Activated T-cell treated with anti-CD3 and anti-CD28 coated beads for 1 hour (primary cell): Measurements from ENCODE around the gene SKI.

Experiments used
- DNase-seq: peaks from one replicate; pipeline ENCODE4 v3.0.0-alpha.2; 2020; ENCODE audit warnings: low read depth

SKI gene

DNA sequence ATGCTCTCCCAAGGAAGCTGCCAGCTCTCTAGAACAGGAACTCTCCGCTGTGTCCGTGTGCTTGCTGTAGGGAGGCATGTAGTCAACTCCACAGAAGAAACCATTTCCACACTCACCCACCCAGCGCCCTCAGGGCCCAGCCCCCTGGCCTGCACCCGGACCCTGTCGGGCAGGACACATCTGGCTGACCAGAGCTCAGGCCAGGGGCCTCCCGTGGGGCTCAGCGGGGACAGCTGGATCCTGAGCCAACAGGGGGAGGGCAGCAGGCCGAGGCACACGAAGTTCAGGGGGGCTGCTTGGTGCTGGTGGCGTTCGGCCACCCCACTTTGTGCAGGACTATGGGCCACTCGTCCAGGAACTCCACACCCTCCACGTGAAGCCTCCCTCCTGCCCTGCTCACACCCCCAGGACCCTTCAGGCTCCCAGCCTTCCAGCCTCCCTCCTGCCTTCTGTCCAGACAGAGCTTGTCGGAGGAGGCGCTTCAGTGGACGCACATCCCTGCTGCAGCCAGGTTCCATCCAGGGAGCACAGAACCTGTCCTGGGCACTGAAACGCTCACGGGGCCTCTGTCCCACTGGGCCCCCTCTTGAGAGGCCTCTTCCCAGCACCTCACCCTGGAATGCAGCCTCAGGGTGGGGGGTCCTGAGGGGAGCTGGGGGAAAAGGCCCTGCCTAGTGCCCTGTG lies 18.6 kb upstream of the SKI start:
- no peak for DNase-seq

DNA sequence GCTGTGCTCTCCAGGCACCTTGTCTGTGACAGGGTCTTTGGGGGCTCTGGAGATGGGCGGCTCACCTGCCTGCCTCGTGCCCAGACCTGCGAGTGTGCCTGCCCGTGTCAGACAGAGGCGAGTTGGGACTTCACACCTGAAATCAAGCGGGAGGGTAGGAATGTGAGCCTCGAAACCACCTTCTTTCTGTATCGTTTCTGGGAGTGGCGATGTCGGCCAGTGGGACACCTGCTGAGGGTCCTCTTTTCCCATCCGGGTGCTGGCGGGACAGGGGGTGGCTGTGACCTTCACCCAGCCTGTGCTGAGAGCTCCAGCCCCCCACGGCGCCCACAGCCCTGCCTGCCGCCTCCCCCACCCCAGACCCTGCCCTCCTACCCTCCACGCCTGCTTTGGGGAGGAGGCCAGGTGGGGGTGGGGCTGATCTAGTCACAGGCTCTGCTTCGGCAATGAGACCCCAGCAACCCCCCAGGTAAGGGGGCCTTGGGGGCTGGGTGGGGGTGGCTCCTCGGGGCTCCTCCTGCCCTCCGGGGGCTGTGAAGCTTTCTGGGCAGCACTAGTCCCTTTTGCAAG lies 17.9 kb upstream of the SKI start:
- no peak for DNase-seq

DNA sequence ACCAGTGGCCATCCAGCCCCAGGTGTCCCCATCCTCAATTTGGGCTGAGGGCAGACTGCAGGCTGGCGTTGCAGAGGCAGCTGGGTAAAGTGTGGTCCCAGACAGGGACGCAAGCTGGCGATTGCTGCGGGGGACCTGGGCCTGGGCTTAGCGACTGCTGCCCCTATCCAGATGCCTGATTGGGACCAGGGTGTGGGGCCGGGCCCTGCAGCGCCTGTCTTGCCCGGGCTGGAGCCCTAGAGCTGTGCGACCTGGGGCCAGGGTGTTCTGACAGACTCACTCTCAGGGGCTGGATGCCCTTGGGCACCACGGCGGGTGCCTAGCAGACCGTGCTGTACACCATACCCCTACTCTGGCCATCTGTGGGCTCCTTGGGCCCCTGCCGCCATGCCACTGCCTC lies 17.3 kb upstream of the SKI start:
- DNase-seq = no peak

DNA sequence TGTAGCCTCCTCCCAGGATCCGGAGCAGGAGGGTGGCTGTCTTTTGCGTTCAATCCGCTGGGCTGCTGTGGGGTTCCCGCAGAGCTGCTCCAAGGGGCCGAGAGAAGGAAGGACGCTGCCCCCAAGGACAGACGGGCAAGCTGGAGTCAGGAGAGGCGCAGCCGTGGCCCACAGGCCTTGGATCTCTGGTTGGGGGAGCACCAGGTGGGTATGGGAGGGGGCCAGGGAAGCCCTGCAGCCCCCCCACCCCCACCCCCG lies 15.9 kb upstream of the SKI start:
- DNase-seq = no peak

DNA sequence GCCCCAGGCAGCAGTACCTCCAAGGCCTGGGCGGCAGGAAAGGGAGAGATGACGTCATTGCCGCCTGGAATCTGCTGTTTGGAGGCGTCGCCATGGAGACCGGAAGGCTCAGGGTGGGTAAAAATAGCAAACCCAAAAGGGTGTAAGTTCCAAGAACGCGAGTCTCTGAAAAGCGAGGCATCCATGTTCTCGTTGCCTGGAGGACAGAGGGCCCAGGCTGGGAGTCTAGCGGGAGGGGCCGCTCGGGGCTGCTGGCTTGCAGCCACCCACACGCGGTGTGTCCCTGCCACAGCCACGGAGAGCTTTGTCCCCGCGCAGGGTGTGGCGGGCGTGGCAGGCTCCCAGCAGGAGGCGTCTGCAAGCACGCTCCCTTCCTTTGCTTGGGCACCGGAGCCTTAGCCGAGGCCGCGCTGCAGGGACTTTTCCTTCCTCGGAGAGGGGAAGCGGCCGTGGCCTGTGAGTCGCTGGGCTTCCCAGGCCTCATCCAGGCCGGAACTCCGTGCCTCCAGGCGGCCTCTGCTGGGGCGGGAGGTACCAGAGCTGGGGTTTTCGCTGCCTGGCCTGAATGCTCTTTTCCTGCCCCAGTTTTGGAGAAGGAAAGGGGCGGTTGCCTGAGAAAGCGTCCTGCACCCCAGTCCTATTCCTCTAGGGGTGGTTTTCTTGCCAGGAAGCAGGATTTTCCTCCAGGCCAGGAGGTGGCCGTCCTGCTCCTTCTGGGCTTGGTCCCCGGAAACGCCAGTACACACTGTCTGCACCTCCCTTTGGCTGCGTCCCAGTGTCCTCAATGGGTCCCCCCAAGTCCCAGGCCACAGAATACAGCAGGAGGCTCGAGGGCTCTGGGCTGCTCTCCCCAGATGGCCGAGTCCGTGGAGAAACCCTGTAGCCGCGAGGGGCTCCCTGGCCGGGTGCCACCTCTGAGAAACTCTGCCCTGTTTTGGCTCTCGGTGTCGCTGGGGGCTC lies 15.3 kb upstream of the SKI start:
- DNase-seq = no peak

DNA sequence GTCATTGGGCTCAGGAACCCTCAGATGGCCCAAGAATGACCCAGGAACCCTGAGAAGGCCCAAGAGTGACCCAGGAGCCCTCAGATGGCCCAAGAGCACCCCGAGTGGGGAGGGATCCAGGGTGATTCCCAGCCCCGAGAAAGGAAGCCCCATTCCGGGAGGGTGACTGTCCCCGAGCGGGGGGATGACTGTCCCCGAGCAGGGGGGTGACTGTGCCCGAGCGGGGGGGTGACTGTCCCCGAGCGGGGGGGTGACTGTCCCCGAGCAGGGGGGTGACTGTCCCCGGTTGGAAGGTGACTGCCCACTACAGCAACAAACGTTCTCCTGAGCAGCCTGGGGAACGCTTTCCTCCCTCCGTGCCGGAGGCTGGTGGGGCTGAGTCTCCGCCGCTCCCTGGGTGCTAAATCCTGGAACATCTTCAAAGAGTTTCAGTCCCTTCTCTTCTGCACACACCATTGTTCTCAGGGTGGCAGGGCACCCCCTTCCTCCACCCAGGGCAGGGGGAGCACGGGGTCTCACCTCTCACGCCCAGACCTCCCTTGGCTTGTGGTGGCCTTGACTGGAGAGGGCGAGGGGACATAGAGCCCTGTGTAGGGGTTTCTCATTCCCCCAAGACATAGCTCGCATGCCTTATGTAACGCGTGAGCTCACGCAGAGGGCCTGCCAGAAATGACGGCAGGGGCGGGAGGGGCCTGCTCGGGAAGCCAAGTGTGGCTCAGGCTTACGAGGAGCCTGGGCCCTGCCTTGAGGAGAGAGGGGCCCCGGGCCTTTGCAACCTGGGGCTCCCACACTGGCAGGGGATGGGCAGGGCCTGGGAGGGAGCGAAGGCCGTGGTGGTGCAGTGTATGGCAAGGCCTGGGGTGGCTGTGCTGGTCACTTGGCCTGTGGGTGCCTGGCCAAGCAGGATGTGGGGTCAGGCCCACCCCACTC lies 14.3 kb upstream of the SKI start:
- DNase-seq = no peak

DNA sequence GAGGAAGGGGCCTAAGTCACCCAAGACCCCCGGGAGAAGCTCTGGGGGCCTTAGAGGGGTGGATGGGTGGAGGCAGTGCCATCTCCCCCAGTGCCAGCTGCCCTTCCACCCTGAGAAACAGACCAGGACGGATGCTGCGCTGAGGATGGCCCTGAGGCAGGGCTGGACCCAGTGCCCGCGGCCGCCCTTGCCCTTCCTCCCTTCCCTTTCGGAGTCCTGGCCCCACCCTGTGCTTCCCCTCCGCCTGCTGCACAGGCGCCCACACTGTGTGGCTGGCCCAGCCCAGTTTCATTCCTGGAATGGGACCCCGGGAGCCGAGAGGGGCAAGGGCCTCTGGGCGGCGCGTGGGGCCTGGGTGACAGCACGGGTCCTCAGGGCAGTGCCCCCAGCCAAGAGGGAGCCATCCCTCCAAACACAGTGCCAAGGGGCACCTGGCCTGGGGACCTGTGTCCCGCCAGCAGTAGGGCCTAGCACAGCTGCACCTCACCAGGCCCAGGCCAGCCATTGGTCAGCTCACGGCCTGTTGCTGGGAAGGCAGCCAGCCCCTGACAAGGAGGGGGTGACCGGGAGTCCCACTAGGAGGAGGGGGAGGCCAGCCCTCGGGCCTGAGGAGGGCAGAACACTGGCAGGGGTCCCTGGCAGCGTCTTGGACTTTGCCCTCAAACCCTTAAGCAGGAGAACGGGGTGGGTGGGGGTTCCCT lies 13.4 kb upstream of the SKI start:
- no peak for DNase-seq

DNA sequence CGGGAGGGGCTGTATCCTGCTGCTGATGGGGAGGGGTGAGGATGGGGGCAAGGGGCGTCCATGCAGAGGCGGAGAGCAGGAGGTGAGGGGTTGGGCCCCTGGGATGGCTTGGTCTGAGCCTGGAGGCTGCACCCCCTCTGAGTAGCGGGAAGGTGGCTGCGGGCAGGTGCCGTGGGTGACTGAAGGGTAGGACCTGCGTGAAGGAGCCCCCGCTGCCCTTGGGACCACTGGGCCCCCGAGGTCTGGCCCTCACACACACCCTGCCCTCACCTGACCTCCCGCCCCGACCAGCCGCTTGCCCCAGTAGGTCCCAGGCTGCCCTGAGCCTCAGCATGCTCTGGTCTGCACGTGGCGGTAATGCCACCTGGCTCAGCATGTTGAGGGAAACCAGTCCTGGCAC lies 12.8 kb upstream of the SKI start:
- DNase-seq = no peak

DNA sequence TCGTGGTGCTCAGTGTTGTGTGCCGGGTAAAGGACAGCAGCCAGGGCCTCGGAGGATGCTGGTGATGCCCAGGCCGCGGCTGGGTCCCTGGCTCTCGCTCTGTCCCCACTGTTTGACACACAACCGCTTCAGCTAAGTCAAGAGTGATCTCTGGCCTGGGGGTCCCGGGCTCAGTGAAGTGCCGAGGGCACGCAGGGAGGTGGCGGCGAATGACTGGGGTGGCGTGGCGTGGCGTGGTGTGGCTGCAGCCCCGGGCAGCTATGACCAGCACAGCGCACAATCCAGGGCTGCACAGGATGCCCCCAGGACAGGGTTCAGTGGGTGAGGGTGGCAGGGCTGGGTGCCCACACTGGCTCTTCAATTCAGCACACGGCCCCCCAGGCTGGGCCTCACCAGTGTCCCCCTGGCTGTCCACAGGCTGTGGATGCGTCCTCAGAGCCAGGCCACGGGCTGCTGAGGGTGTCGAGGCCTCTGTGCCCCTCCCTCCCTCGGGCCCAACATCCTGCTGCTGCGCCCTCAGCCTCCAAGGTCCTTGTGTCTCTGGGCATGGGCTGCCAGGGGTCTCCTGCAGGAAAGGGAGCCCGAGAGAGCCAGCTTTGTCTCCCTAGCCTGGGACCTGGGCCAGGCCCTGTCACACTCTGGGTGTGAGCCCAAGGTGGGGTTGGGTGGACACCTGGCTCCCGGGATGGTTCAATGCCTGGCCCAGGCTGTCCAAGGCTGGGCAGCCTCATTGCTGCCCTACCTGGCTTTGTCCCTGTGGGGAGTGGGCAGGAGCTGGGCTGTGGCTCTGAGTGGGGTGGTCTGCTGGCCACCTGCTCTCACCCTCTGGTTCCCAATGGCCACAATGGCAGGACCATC lies 12.0 kb upstream of the SKI start:
- DNase-seq = no peak

DNA sequence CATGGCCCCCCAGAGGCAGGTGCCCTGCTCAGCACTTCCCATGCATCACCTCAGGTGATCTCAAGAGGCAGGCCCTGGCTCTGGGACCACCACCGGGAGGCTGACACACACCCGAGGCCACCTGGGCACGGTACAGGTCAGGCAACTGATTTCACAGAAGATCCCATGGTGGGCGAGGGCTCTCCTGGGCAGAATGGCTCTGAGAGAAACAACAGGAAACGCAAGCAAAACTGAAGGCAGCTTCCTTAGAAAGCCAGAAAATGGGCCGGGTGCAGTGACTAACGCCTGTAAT lies 11.4 kb upstream of the SKI start:
- DNase-seq = no peak

DNA sequence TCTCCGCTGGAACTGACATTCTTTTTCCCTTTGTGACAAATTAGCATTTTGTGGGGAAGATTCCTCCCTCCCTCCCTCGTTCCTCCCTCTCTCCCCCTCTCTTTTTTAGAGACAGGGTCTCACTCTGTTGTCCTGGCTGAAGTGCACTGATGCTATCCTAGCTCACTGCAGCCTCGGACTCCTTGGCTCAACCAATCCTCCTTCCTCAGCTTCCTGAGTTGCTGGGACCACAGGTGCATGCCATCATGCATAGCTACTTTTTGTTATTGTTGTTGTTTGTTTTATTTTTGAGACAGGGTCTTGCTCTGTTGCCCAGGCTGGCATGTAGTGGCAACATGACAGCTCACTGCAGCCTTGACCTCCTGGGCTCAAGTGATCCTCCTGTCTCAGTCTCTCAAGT lies 6.8 kb upstream of the SKI start:
- DNase-seq = no peak

DNA sequence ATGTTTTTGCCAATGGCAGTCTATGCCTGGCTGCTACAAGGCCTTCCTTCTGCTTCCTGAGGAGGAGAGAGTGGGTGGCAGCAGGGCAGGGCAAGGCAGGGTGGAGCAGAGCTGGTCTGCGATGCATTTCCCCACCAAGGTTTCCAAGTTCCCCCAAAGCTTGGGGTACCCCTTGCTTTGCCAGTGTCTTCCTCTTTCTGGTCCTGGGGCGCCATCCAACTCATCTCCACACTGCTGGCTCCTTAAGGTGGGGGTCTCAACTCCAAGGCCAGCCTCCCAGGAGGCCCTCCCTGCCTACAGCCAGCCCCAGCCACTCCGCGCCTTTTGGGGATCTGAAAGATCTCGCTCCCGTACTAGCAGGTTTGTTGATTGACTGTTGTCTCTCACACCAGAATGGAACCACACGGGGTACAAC lies 3.9 kb upstream of the SKI start:
- DNase-seq = no peak

DNA sequence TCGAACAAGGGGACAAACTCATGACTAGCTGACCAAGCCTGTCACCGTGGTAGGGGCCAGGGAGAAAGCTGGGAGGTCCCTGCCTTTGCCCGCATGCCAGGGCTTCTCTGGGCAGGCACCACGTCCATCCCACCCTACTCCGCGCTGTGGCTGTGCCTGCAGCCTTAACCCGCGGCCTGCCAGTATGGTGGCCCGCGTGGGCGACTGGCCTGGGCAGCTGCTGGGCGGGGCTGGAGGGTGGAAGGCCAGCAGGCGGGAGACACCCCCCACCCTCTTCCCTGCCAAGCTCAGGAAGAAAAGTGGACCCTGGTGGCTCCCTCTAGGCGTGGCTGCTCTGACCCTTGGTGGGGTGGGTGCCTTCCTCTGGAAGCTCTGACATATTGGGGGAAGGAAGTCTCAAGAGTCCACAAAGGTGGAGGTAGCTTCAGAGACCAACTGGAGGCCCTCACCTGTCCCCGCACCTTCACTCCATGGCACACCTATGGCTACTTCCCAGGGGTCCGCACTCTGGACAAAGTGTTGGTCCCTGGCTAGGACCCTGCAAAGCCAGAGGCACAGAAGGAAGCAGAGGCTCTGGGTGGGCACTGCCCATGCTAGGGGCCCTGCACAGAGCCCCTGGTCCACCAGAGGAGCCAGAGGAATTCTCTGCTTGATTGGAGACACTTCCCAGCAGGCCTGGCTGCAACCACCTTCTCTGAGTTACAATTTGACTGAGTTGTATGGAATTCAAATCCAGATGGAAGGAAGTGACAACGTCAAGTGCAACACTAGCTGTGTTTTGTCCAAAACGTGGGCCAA lies 3.3 kb upstream of the SKI start:
- DNase-seq = no peak

DNA sequence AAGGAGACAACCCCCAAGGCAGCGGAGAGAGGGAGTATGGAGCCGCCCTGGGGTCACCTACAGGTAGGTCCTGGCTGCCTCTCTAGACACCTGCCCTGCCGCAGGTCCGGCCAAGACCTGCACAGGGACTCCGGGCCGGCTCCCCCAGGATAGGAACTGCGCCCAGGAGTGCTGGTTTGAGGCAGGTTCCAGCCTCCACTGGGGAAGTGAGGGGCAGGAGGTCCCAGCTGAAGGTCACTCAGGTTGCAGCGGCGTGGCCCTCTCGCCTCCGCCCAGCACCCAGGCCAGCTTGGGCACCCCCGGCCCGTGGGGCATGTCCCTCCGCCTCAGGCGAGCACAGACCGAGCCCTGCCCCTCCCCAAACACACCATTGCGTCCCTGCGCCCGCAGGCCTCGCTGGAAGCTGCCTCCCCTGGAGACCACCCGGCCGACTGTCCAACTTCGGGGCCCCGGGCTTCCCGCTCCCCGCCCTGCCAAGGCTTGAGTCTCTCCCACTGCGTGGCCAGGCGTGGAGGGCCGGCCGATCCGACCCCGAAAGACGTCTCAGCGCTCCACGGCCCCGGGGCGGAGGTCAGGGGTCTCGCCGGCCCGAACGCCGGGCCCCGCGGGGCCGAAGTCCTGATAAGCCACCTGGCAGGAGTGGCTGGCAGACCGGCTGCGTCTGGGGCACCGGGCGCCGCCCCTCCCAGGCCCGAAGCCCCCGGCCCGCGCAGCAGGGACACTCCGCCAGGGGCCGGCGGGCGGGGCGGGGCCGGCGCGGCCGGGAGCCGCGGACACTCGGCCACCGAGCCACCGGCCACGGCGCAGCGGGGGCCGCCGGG lies 1.4 kb upstream of the SKI start:
- no peak for DNase-seq

DNA sequence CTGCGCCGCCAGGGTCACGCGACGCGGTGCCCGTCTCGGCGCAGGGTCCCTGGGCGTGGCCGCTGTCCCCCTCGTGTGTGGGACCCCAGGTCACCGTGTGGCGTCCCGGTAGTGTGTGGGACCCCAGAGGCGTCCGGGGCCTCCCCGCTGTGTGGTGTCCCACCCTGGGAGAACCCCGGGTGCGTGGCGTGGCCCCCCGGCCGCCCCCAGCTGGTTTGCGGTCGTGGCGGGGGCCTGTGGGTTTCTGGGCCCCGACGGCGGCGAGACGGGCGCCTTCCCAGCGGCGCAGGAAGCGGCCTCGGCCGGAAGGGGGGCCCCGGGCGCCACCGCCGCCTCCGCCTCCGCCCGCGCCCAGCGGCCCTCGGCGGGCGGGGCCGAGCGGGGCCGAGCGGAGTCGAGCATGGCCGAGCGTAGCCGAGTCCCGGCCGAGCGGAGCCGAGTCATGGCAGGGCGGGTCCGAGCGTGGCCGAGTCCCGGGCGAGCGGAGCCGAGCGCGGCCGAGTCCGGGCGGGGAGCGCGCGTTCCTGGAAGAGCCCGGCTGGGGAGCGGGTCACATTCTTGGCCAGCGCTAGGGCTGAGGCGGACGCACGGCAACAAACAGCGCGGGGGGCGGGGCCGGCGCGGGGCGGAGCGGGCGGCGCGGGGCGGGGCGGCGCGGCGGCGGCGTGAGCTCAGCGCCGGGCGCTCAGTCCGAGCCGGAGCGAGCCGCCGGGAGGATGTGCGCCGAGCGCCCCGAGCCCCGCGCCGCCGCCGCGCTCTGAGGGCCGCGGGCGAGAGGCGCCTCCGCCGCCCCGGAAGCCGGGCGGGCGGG lies 568 bp upstream of the SKI start:
- peak; percentile 87 for DNase-seq

DNA sequence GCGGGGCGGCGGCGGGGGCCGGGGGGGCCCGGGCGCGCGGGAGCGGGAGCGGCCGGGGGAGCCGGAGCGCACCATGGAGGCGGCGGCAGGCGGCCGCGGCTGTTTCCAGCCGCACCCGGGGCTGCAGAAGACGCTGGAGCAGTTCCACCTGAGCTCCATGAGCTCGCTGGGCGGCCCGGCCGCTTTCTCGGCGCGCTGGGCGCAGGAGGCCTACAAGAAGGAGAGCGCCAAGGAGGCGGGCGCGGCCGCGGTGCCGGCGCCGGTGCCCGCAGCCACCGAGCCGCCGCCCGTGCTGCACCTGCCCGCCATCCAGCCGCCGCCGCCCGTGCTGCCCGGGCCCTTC lies 546 bp downstream of the SKI start:
- no peak for DNase-seq

DNA sequence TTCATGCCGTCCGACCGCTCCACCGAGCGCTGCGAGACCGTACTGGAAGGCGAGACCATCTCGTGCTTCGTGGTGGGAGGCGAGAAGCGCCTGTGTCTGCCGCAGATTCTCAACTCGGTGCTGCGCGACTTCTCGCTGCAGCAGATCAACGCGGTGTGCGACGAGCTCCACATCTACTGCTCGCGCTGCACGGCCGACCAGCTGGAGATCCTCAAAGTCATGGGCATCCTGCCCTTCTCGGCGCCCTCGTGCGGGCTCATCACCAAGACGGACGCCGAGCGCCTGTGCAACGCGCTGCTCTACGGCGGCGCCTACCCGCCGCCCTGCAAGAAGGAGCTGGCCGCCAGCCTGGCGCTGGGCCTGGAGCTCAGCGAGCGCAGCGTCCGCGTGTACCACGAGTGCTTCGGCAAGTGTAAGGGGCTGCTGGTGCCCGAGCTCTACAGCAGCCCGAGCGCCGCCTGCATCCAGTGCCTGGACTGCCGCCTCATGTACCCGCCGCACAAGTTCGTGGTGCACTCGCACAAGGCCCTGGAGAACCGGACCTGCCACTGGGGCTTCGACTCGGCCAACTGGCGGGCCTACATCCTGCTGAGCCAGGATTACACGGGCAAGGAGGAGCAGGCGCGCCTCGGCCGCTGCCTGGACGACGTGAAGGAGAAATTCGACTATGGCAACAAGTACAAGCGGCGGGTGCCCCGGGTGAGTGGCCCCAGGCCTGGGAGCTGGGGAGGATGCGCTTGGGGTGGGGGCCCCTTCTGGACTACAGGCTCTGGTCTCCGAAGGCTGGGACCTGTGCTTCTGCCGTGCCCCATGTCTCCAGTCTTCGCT lies 1.1 kb downstream of the SKI start:
- no peak for DNase-seq
